HG03280 (cell line): ENCODE results near the gene NTSR1.
A peak's percentile ranks its signal among the peaks of the same experiment; 100 is the strongest.

ENCODE experiments used
- ATAC-seq: cut with Tn5 transposase; IDR thresholded peaks from one replicate; pipeline ENCODE4 v1.9.1; 2021; ENCODE audit warnings: mild to moderate bottlenecking, moderate library complexity; ENCODE audit not compliant: unreplicated experiment

Gene NTSR1

GRCh38 chr20:62737271-62737811 is 28.7 kb downstream of the NTSR1 start:
- ATAC-seq: no peak

- no peak for ATAC-seq
Observed at GRCh38 chr20:62738025-62738881, 29.6 kb downstream of the NTSR1 start.

- no peak for ATAC-seq
Observed at GRCh38 chr20:62739067-62739466, 30.4 kb downstream of the NTSR1 start.

GRCh38 chr20:62739581-62740285 is 31.1 kb downstream of the NTSR1 start:
- ATAC-seq: peak; percentile 45

GRCh38 chr20:62740286-62741141 is 31.9 kb downstream of the NTSR1 start:
- peak; percentile 69 for ATAC-seq

GRCh38 chr20:62741191-62741691 is 32.6 kb downstream of the NTSR1 start:
- no peak for ATAC-seq

GRCh38 chr20:62741701-62742491 is 33.3 kb downstream of the NTSR1 start:
- no peak for ATAC-seq

GRCh38 chr20:62742550-62742949 is 33.9 kb downstream of the NTSR1 start:
- no peak for ATAC-seq

GRCh38 chr20:62742979-62743776 is 34.5 kb downstream of the NTSR1 start:
- no peak for ATAC-seq

- no peak for ATAC-seq
Observed at GRCh38 chr20:62743777-62744317, 35.2 kb downstream of the NTSR1 start.

- ATAC-seq: no peak
Observed at GRCh38 chr20:62744741-62745191, 36.1 kb downstream of the NTSR1 start.

- no peak for ATAC-seq
Observed at GRCh38 chr20:62745279-62745951, 36.8 kb downstream of the NTSR1 start.

GRCh38 chr20:62745952-62746288 is 37.3 kb downstream of the NTSR1 start:
- no peak for ATAC-seq

- ATAC-seq: no peak
Observed at GRCh38 chr20:62748311-62748710, 39.7 kb downstream of the NTSR1 start.

GRCh38 chr20:62749851-62750445 is 41.3 kb downstream of the NTSR1 start:
- no peak for ATAC-seq

GRCh38 chr20:62751551-62752150 is 43.0 kb downstream of the NTSR1 start:
- ATAC-seq: no peak

GRCh38 chr20:62752181-62752670 is 43.6 kb downstream of the NTSR1 start:
- ATAC-seq: no peak
